SK-N-SH (cell line): ENCODE results near the gene SVIL. TPM values are rescaled to one million over a fixed set of nuclear protein-coding genes. Genes with fewer than 3 reads are reported as not detected.

Experiments
- CTCF ChIA-PET: fragments of 300-600, 350-600 bp; formaldehyde crosslinking; extraction: SDS; loops from one replicate; lab custom pipeline; 2021; lab: Yijun Ruan, JAX
- POLR2A ChIA-PET: fragments of 350-600 bp; sonication (Branson Sonifier 250); formaldehyde crosslinking; extraction: SDS; loops from one replicate; lab custom pipeline; 2020; ENCODE audit warnings: antibody characterized with exemption, inconsistent platforms; lab: Yijun Ruan, JAX
- DNase-seq: peaks from one replicate; pipeline ENCODE4 v3.0.0; 2012
- H2AFZ ChIP-seq: fragments of 200-600 bp; sonication (generic); 2 replicates; pipeline ENCODE4 v1.8.1; 2016; ENCODE audit warnings: antibody characterized with exemption, mild to moderate bottlenecking, low read depth
- H3F3A ChIP-seq: fragments of 200-600 bp; sonication (generic); replicated peaks from 2 replicates; pipeline ENCODE3; 2016; ENCODE audit warnings: antibody characterized with exemption, mild to moderate bottlenecking; ENCODE audit not compliant: insufficient read depth
- H3K27ac ChIP-seq, 2 experiments: fragments of 200-500 bp in 1 of 2; fragments of 200-600 bp in 1 of 2; sonication (Bioruptor generic) in 1 of 2; sonication (generic), shearing (Covaris generic) in 1 of 2; 2 replicates each; pipeline versions ENCODE4 v1.5.1 to v1.6.1; 2014 to 2016; ENCODE audit warnings: low read depth in 2 of 2, inconsistent platforms in 1 of 2, low read length in 1 of 2, mild to moderate bottlenecking in 1 of 2, mixed read lengths in 1 of 2
- H3K27me3 ChIP-seq: fragments of 200-600 bp; sonication (generic), shearing (Covaris generic); 2 replicates; pipeline ENCODE4 v1.6.1; 2016; ENCODE audit warnings: mixed run types; ENCODE audit not compliant: insufficient read depth
- H3K36me3 ChIP-seq, 2 experiments: fragments of 200-500 bp in 1 of 2; fragments of 200-600 bp in 1 of 2; sonication (Bioruptor generic) in 1 of 2; sonication (generic) in 1 of 2; replicated peaks in 1 of 2; 2 replicates each; pipeline versions ENCODE3 to v1.5.1; 2014 to 2016; ENCODE audit warnings: low read length in 1 of 2, mild to moderate bottlenecking in 1 of 2; ENCODE audit not compliant: insufficient read depth in 2 of 2, control insufficient read depth in 1 of 2
- H3K4me1 ChIP-seq, 2 experiments: fragments of 200-500 bp in 1 of 2; fragments of 200-600 bp in 1 of 2; sonication (Bioruptor generic) in 1 of 2; sonication (generic), shearing (Covaris generic) in 1 of 2; 2 replicates each; pipeline versions ENCODE4 v1.5.1 to v1.6.1; 2014 to 2016; ENCODE audit warnings: low read depth in 1 of 2, low read length in 1 of 2, mixed run types in 1 of 2; ENCODE audit not compliant: insufficient read depth in 2 of 2, control insufficient read depth in 1 of 2
- H3K4me2 ChIP-seq: fragments of 200-600 bp; sonication (generic), shearing (Covaris generic); 2 replicates; pipeline ENCODE4 v1.6.1; 2017; ENCODE audit warnings: mixed run types
- H3K4me3 ChIP-seq, 2 experiments: fragments of 200-500 bp in 1 of 2; fragments of 200-600 bp in 1 of 2; sonication (Bioruptor generic) in 1 of 2; sonication (generic), shearing (Covaris generic) in 1 of 2; 2 replicates each; pipeline versions ENCODE4 v1.5.1 to v1.8.1; 2014 to 2016; ENCODE audit warnings: low read depth in 2 of 2, inconsistent platforms in 1 of 2, low read length in 1 of 2, mild to moderate bottlenecking in 1 of 2, mixed read lengths in 1 of 2, moderate library complexity in 1 of 2
- H3K79me2 ChIP-seq: fragments of 200-600 bp; sonication (generic); 2 replicates; pipeline ENCODE4 v1.8.1; 2017; ENCODE audit warnings: mild to moderate bottlenecking; ENCODE audit not compliant: insufficient read depth
- H3K9ac ChIP-seq: fragments of 200-600 bp; sonication (generic); 2 replicates; pipeline ENCODE4 v1.6.1; 2017; ENCODE audit warnings: mixed run types
- H3K9me2 ChIP-seq: fragments of 200-600 bp; sonication (generic); 2 replicates; pipeline ENCODE4 v1.6.1; 2017; ENCODE audit warnings: mixed run types
- H3K9me3 ChIP-seq: fragments of 200-600 bp; sonication (generic); 2 replicates; pipeline ENCODE4 v1.6.1; 2017; ENCODE audit warnings: mixed run types, mild to moderate bottlenecking, moderate library complexity
- H4K20me1 ChIP-seq: fragments of 200-600 bp; sonication (generic); 2 replicates; pipeline ENCODE4 v1.6.1; 2017; ENCODE audit warnings: mild to moderate bottlenecking, mixed run types; ENCODE audit not compliant: insufficient read depth
- CHD2 ChIP-seq: fragments of 150-350 bp; IDR thresholded peaks from 2 replicates; pipeline ENCODE4 v1.6.1; 2018; ENCODE audit warnings: low read length; ENCODE audit not compliant: partially characterized antibody
- CTCF ChIP-seq: fragments of 200-600 bp; sonication (generic); IDR thresholded peaks from 2 replicates; pipeline ENCODE4 v1.6.1; 2017; ENCODE audit warnings: antibody characterized with exemption, mild to moderate bottlenecking, moderate library complexity
- EP300 ChIP-seq, 2 experiments: IDR thresholded peaks; 2 replicates each; pipeline versions ENCODE4 v1.4.0 to v1.6.1; 2012; ENCODE audit warnings: borderline replicate concordance in 1 of 2, low read depth in 1 of 2, low read length in 1 of 2
- FOXM1 ChIP-seq: IDR thresholded peaks from 2 replicates; pipeline ENCODE4 v1.4.0; 2012; ENCODE audit warnings: low read depth, mild to moderate bottlenecking
- NRF1 ChIP-seq: IDR thresholded peaks from 2 replicates; pipeline ENCODE4 v1.6.1; 2012; ENCODE audit warnings: low read depth, mild to moderate bottlenecking, low read length
- RFX5 ChIP-seq: IDR thresholded peaks from 2 replicates; pipeline ENCODE4 v1.6.1; 2012; ENCODE audit warnings: mild to moderate bottlenecking, improper control_type of control experiment, low read length
- RXRA ChIP-seq: IDR thresholded peaks from 2 replicates; pipeline ENCODE4 v1.4.0; 2012; ENCODE audit warnings: low read depth, mild to moderate bottlenecking, borderline replicate concordance
- WGBS: methylation state at CpG from one replicate; pipeline ENCODE4 v1.1.6; 2017; ENCODE audit warnings: low lambda C conversion rate; 5-methylcytosine and 5-hydroxymethylcytosine counted together
- polyA plus RNA-seq, 3 experiments: library from polyadenylated mRNA; depleted of rRNA; stranded (reverse); fragments of >200 nt; gene quantifications; 2 replicates each; pipeline ENCODE4 v1.2.3, GENCODE V29; 2012
- TF ChIP-seq, protein P1 (sequence below): IDR thresholded peaks from 2 replicates; pipeline ENCODE4 v1.4.0; 2012; ENCODE audit warnings: low read depth
- TF ChIP-seq, protein P2 (sequence below): IDR thresholded peaks from 2 replicates; pipeline ENCODE4 v1.6.1; 2012; ENCODE audit warnings: mild to moderate bottlenecking, low read depth, low read length, moderate library complexity

Gene SVIL
- polyA plus RNA-seq, 1 of the 3 experiments (the other 2 are of a cell fraction), result 48.7 TPM

DNA sequence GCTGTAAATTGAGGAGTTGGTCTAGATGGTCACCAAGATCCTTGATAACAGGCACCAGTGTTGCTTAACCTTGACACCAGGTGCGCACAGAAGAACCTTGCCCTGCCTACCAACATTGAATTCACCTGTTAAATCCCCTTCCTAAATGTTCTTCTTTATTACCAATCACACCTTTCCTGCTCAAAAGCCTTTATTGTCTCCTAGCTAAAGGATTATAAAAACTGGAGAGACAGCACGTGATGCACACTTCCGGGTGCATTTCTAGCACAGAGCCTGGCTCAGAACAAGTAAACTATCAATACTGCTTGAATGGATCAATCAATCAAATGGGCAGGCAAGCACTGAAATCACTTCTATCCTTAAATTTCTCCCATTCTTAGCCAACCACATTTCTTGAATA, 56.3 kb downstream of the SVIL start:
- no peak overlapping the region for H3K9ac ChIP-seq
- H3K4me2 ChIP-seq, result no peak overlapping the region
- H3K27me3 ChIP-seq, result no peaks in the 10 kb centered on the region
- no peak overlapping the region for H3K27ac ChIP-seq
- DNase-seq, result no peak
- ChIA-PET POLR2A (no interaction called here), CTCF (interaction anchor here (1.5 kb wide), 1 partner anchor 12 kb away, joined by 4 read pairs; no protein-coding TSS in a partner anchor)
- WGBS, result 94% methylated on average over 3 of the region's 3 CpGs
- H3K9me2 ChIP-seq, result no peaks in the 10 kb centered on the region
- no peak overlapping the region for H2AFZ ChIP-seq
- peaks cover 0 to 4% of the 10 kb centered on the region in 2 experiments; a peak in 1 of 4 replicates for H3K4me1 ChIP-seq
- no peaks in the 10 kb centered on the region for H3K9me3 ChIP-seq
- no peak overlapping the region for H3K4me3 ChIP-seq
- TF ChIP-seq CHD2 (no peak), NRF1 (no peak), RFX5 (no peak), FOXM1 (no peak), EP300 (IDR thresholded peaks at IDR 0.05; ENCODE audit: borderline replicate concordance in 1 of 2, low read depth in 1 of 2, low read length in 1 of 2) (no peak), RXRA (no peak)
- TF ChIP-seq, protein P1, sequence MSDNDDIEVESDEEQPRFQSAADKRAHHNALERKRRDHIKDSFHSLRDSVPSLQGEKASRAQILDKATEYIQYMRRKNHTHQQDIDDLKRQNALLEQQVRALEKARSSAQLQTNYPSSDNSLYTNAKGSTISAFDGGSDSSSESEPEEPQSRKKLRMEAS, result no peak
- TF ChIP-seq, protein P2, sequence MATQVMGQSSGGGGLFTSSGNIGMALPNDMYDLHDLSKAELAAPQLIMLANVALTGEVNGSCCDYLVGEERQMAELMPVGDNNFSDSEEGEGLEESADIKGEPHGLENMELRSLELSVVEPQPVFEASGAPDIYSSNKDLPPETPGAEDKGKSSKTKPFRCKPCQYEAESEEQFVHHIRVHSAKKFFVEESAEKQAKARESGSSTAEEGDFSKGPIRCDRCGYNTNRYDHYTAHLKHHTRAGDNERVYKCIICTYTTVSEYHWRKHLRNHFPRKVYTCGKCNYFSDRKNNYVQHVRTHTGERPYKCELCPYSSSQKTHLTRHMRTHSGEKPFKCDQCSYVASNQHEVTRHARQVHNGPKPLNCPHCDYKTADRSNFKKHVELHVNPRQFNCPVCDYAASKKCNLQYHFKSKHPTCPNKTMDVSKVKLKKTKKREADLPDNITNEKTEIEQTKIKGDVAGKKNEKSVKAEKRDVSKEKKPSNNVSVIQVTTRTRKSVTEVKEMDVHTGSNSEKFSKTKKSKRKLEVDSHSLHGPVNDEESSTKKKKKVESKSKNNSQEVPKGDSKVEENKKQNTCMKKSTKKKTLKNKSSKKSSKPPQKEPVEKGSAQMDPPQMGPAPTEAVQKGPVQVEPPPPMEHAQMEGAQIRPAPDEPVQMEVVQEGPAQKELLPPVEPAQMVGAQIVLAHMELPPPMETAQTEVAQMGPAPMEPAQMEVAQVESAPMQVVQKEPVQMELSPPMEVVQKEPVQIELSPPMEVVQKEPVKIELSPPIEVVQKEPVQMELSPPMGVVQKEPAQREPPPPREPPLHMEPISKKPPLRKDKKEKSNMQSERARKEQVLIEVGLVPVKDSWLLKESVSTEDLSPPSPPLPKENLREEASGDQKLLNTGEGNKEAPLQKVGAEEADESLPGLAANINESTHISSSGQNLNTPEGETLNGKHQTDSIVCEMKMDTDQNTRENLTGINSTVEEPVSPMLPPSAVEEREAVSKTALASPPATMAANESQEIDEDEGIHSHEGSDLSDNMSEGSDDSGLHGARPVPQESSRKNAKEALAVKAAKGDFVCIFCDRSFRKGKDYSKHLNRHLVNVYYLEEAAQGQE, result no peak
- peaks cover 70% of the 10 kb centered on the region for H3K79me2 ChIP-seq
- H4K20me1 ChIP-seq, result peaks cover 29% of the 10 kb centered on the region; the same call in 1 of the 2 replicates
- H3F3A ChIP-seq, result peaks cover 3% of the 10 kb centered on the region
- H3K36me3 ChIP-seq, result peaks cover 3 to 32% of the 10 kb centered on the region in 2 experiments

DNA sequence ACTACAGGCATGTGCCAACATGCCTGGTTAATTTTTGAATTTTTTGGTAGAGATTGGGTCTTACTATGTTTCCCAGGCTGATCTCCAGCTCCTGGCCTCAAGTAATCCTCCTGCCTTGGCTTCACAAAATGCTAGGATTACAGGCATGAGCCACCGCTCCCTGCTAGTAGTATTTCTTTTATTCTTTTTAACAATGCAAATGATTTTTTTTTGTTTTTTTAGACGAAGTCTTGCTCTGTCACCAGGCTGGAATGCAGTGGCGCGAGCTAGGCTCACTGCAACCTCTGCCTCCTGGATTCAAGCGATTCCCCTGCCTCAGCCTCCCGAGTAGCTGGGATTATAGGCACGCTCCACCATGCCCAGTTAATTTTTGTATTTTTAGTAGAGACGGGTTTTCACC, 58.1 kb downstream of the SVIL start:
- no peaks in the 10 kb centered on the region; a peak in 1 of 4 replicates for H3K4me1 ChIP-seq
- H3K36me3 ChIP-seq, result peaks cover 3 to 35% of the 10 kb centered on the region in 2 experiments
- no peak for DNase-seq
- no peaks in the 10 kb centered on the region for H3K9me3 ChIP-seq
- no peak overlapping the region for H2AFZ ChIP-seq
- ChIA-PET CTCF (interaction anchor here (1.2 kb wide), 1 partner anchor 13 kb away, joined by 6 read pairs; no protein-coding TSS in a partner anchor), POLR2A (no interaction called here)
- no peak overlapping the region for H3K9ac ChIP-seq
- no peaks in the 10 kb centered on the region for H3K27me3 ChIP-seq
- H3K79me2 ChIP-seq, result peaks cover 60% of the 10 kb centered on the region
- 78% methylated on average over 8 of the region's 8 CpGs for WGBS
- peaks cover 6% of the 10 kb centered on the region for H3F3A ChIP-seq
- H3K4me2 ChIP-seq, result no peak overlapping the region; the same call in 1 of the 2 replicates
- no peak overlapping the region for H3K27ac ChIP-seq
- TF ChIP-seq RXRA (no peak), CTCF (no peak)
- H4K20me1 ChIP-seq, result peaks cover 25% of the 10 kb centered on the region; the same call in 1 of the 2 replicates
- no peaks in the 10 kb centered on the region for H3K9me2 ChIP-seq
- H3K4me3 ChIP-seq, result no peak overlapping the region
